HG03565 (cell line): ENCODE measurements around the gene HS2ST1.

ENCODE experiments used
- ATAC-seq: cut with Tn5 transposase; IDR thresholded peaks from one replicate; pipeline ENCODE4 v1.9.1; 2021; ENCODE audit warnings: mild to moderate bottlenecking, moderate library complexity; ENCODE audit not compliant: unreplicated experiment

The HS2ST1 gene

GRCh38 chr1:87155170-87155569 is 240.7 kb downstream of the HS2ST1 start:
- no peak for ATAC-seq

GRCh38 chr1:87155648-87156047 is 241.2 kb downstream of the HS2ST1 start:
- ATAC-seq, result no peak

DNA sequence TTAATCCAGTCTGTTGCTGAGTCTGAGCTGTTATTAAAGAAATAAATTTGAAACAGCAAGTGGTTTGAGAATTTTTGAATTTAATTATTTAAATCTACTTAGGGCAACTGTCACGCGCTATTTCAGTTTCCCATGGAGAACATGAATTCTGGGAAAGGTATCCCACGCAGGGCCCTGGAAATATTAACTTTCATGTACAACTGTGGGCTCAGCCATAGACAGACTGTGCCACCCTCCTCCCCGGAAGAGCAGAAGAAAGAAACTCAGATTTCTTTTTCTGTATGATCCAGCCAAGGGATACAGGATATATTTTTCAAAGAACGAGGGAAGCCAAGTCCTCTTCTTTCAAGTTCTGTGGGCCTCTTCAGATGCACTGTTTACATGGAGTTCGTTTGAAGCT is 241.7 kb downstream of the HS2ST1 start:
- no peak for ATAC-seq

DNA sequence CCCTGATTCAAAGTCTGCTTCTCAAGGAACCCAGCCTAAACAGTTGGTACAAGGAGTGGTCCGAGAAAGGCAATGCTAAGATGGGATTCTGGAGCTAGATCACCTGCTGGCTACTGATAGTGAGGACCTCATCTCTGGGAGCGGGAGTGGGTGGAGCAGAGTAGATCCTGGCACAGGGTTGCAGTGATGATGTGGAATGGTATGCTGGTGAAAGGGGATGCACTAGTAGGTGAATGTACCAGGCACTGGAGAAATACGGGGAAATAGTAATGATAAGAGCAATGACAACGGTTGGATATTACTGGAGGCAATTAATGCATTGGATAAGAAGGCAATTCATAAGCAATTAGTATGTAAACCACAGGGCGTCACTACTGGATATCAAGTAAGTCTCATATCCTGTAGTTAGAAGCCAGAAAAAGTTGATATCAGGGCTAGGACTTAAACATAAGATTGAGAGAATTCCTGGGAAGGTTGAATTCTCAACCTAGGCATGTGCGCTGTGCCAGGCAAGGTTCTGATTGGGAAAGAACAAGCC is 245.0 kb downstream of the HS2ST1 start:
- no peak for ATAC-seq
